ENCODE results near the gene TIMM29. TPM values are rescaled to one million over a fixed set of nuclear protein-coding genes. Genes with fewer than 3 reads are reported as not detected.

The TIMM29 gene
- total RNA-seq, 1 donor from 2014 or later, result 17.7 TPM

- ATAC-seq (no peak), DNase-seq (no peak)
- Histone ChIP-seq H3K9me3 (no peaks in the 10 kb centered on the region), H3K4me3 (no peak overlapping the region), H3K27me3 (no peaks in the 10 kb centered on the region), H3K4me1 (no peaks in the 10 kb centered on the region), H3K36me3 (peaks cover 78% of the 10 kb centered on the region), H3K27ac (no peak overlapping the region)
- TF ChIP-seq CTCF (IDR thresholded peaks at IDR 0.05), result no peak
- intact Hi-C loops (cut with DNase I), result no loop called here
Measured at GRCh38 chr19:10920288-10920655, 8.3 kb upstream of the TIMM29 start.

GRCh38 chr19:10920781-10921180, 7.8 kb upstream of the TIMM29 start:
- intact Hi-C loops (cut with DNase I), result no loop called here
- no peaks in the 10 kb centered on the region for H3K4me1 ChIP-seq
- H3K36me3 ChIP-seq, result peaks cover 79% of the 10 kb centered on the region
- no peak for ATAC-seq
- no peak overlapping the region for H3K27ac ChIP-seq
- H3K9me3 ChIP-seq, result no peaks in the 10 kb centered on the region
- H3K4me3 ChIP-seq, result no peak overlapping the region
- no peak for TF ChIP-seq CTCF (IDR thresholded peaks at IDR 0.05)
- DNase-seq, result no peak
- H3K27me3 ChIP-seq, result no peaks in the 10 kb centered on the region

- no peaks in the 10 kb centered on the region for H3K9me3 ChIP-seq
- H3K4me1 ChIP-seq, result no peaks in the 10 kb centered on the region
- H3K4me3 ChIP-seq, result no peak overlapping the region
- peaks cover 73% of the 10 kb centered on the region for H3K36me3 ChIP-seq
- no peaks in the 10 kb centered on the region for H3K27me3 ChIP-seq
- no peak for TF ChIP-seq CTCF (IDR thresholded peaks at IDR 0.05)
- ATAC-seq (no peak), DNase-seq (no peak)
- intact Hi-C loops (cut with DNase I), result no loop called here
- no peak overlapping the region for H3K27ac ChIP-seq
Measured at GRCh38 chr19:10921199-10921909, 7.3 kb upstream of the TIMM29 start.

- H3K27me3 ChIP-seq, result no peaks in the 10 kb centered on the region
- TF ChIP-seq CTCF (IDR thresholded peaks at IDR 0.05), result no peak
- intact Hi-C loops (cut with DNase I), result no loop called here
- H3K36me3 ChIP-seq, result peaks cover 69% of the 10 kb centered on the region
- no peak overlapping the region for H3K4me3 ChIP-seq
- no peak overlapping the region for H3K27ac ChIP-seq
- no peaks in the 10 kb centered on the region for H3K9me3 ChIP-seq
- DNase-seq (no peak), ATAC-seq (no peak)
- no peaks in the 10 kb centered on the region for H3K4me1 ChIP-seq
Measured at GRCh38 chr19:10921910-10922637, 6.5 kb upstream of the TIMM29 start.

GRCh38 chr19:10922638-10923014, 6.0 kb upstream of the TIMM29 start:
- TF ChIP-seq CTCF (IDR thresholded peaks at IDR 0.05), result no peak
- intact Hi-C loops (cut with DNase I), result no loop called here
- H3K9me3 ChIP-seq, result no peaks in the 10 kb centered on the region
- H3K27me3 ChIP-seq, result no peaks in the 10 kb centered on the region
- peaks cover 5% of the 10 kb centered on the region for H3K4me1 ChIP-seq
- no peak for DNase-seq
- H3K27ac ChIP-seq, result no peak overlapping the region
- H3K4me3 ChIP-seq, result no peak overlapping the region
- H3K36me3 ChIP-seq, result peaks cover 69% of the 10 kb centered on the region
- ATAC-seq, result no peak

Data from upper lobe of right lung (tissue), 1 donor.